Ovary (tissue), 9 donors: ENCODE measurements around the gene GLP1R. TPM values are rescaled to one million over a fixed set of nuclear protein-coding genes. Genes with fewer than 3 reads are reported as not detected.
"Not testable (repeated sequence)": the region's sequence is repeated elsewhere in the genome, so short reads cannot be mapped to it uniquely, and the experiment has no call there.

Experiments
- DNase-seq, 5 donors: peaks; one replicate each; pipeline ENCODE4 v3.0.0-alpha.2; 2019 to 2020
- H3K27ac ChIP-seq, 2 donors: fragments of 200-600 bp; one replicate each; pipeline versions ENCODE4 v1.5.1 to v1.8.0; 2019 to 2022
- H3K27me3 ChIP-seq: fragments of 200-600 bp; one replicate; pipeline ENCODE4 v1.8.0; 2022
- H3K36me3 ChIP-seq: fragments of 200-600 bp; sonication (generic); one replicate; pipeline ENCODE4 v1.5.1; 2019
- H3K4me1 ChIP-seq: one replicate; pipeline ENCODE4 v1.8.1; 2013; ENCODE audit warnings: mild to moderate bottlenecking, moderate library complexity; ENCODE audit not compliant: insufficient read depth
- H3K4me3 ChIP-seq: fragments of 200-600 bp; sonication (generic); one replicate; pipeline ENCODE4 v1.5.1; 2017
- H3K9me3 ChIP-seq, 2 donors: fragments of 200-600 bp in 1 of 2; sonication (generic) in 1 of 2; one replicate each; pipeline versions ENCODE4 v1.5.1 to v1.8.1; 2013 to 2019; ENCODE audit warnings: mild to moderate bottlenecking in 1 of 2, moderate library complexity in 1 of 2
- CTCF ChIP-seq, 3 donors: fragments of 450-650 bp in 2 of 3; fragments of 200-600 bp in 1 of 3; IDR thresholded peaks; one replicate each; pipeline versions ENCODE4 v1.5.1 to v1.8.0; 2016 to 2022; ENCODE audit warnings: antibody characterized with exemption in 3 of 3, mild to moderate bottlenecking in 1 of 3
- EP300 ChIP-seq: sonication (generic); formaldehyde crosslinking; IDR thresholded peaks from one replicate; pipeline ENCODE4 v1.6.1; 2017; ENCODE audit warnings: antibody characterized with exemption
- POLR2A ChIP-seq: fragments of 450-650 bp; IDR thresholded peaks from one replicate; pipeline ENCODE4 v1.6.1; 2017; ENCODE audit warnings: antibody characterized with exemption, mild to moderate bottlenecking, moderate library complexity
- WGBS, 3 donors: extraction: QIAGEN DNeasy Blood & Tissue Kit in 1 of 3; methylation state at CpG; one replicate each; pipeline versions ENCODE4 v1.1.5 to v1.1.7; 2013 to 2017; 5-methylcytosine and 5-hydroxymethylcytosine counted together
- intact Hi-C, 4 donors: fragments of 100-400 bp; cut with DNase I; formaldehyde crosslinking; loops; one replicate each; pipeline versions ENCODE4 v1.11.0 to v1.15.1; 2022 to 2023
- polyA plus RNA-seq, 2 donors: library from polyadenylated mRNA; stranded (reverse); fragments of 200-250 nt in 1 of 2; fragments of 350-450 nt in 1 of 2; fragmentation: Illumina TruSeq in 1 of 2; extraction: RNeasy Lipid Tissue Mini Kit (QIAGEN cat#74804) in 1 of 2; gene quantifications; one replicate each; pipeline ENCODE4 v1.2.3, GENCODE V29; 2013 to 2014
- total RNA-seq, 7 donors: library from RNA; depleted of rRNA in 2 of 7; stranded (reverse); fragments of >200 nt in 2 of 7; fragmentation: NEBNext Ultra II Directional in 3 of 7; extraction: Animal tissue kit (Norgen Biotek cat#: 25700) in 3 of 7; gene quantifications; one replicate each; pipeline versions ENCODE4 v1.1.0 to v1.2.4, GENCODE V29; 2016 to 2023
- donor health status: DM: no; HTN: no; CAD: no; lungs with moderate emphysema.
- donor health status: DM: no; HTN: no; CAD: no.
- donor health status: Bipolar disorder and iron deficiency.
- donor health status: DM: yes; HTN: yes; CAD: no.
- donor health status: DM: no; HTN: no; CAD: no.
- donor health status: DM: yes; HTN: yes; CAD: no.

GLP1R gene
- total and polyA plus RNA-seq, 9 donors, result 0.08 TPM; not detected in 8

GRCh38 chr6:39128106-39128505, 79.5 kb downstream of the GLP1R start:
- no peak for DNase-seq
- Histone ChIP-seq H3K27ac (no peak overlapping the region), H3K4me3 (no peak overlapping the region), H3K36me3 (no peaks in the 10 kb centered on the region), H3K27me3 (no peaks in the 10 kb centered on the region), H3K9me3 (no peaks in the 10 kb centered on the region), H3K4me1 (no peaks in the 10 kb centered on the region)
- intact Hi-C loops, result loop anchor here in 1 of 4 donors (10.0 kb wide), 1 partner anchor 717 kb away; no protein-coding TSS in a partner anchor
- WGBS, 3 donors, result 69 to 78% (median 73%) methylated on average over 3 of the region's 3 CpGs
- TF ChIP-seq EP300 (no peak), CTCF (IDR thresholded peaks at IDR 0.05) (no peak), POLR2A (no peak)

- no peaks in the 10 kb centered on the region for H3K27me3 ChIP-seq
- TF ChIP-seq EP300 (no peak), CTCF (IDR thresholded peaks at IDR 0.05) (no peak), POLR2A (no peak)
- H3K9me3 ChIP-seq, result no peaks in the 10 kb centered on the region
- H3K27ac ChIP-seq, result no peak overlapping the region
- H3K4me1 ChIP-seq, result no peaks in the 10 kb centered on the region
- H3K36me3 ChIP-seq, result no peaks in the 10 kb centered on the region
- intact Hi-C loops, result loop anchor here in 1 of 4 donors (10.0 kb wide), 1 partner anchor 716 kb away; no protein-coding TSS in a partner anchor
- H3K4me3 ChIP-seq, result no peak overlapping the region
- DNase-seq, result no peak
Observed at GRCh38 chr6:39128832-39129231, 80.3 kb downstream of the GLP1R start.

- H3K27me3 ChIP-seq, result no peaks in the 10 kb centered on the region
- 91 to 100% (median 97%) methylated on average over 1 of the region's 1 CpG for WGBS, 3 donors
- no peak for DNase-seq
- no peaks in the 10 kb centered on the region for H3K9me3 ChIP-seq
- TF ChIP-seq CTCF (IDR thresholded peaks at IDR 0.05) (no peak), EP300 (no peak), POLR2A (no peak)
- H3K4me1 ChIP-seq, result no peaks in the 10 kb centered on the region
- no peak overlapping the region for H3K27ac ChIP-seq
- intact Hi-C loops, result no loop called here
- no peaks in the 10 kb centered on the region for H3K36me3 ChIP-seq
- no peak overlapping the region for H3K4me3 ChIP-seq
Observed at GRCh38 chr6:39130691-39131090, 82.1 kb downstream of the GLP1R start.

- DNase-seq, intact Hi-C loops, H3K9me3 ChIP-seq, H3K27ac ChIP-seq, H3K4me3 ChIP-seq, H3K4me1 ChIP-seq, H3K27me3 ChIP-seq, H3K36me3 ChIP-seq: not testable (repeated sequence)
- 66 to 80% (median 67%) methylated on average over 3 of the region's 3 CpGs for WGBS, 3 donors
Observed at GRCh38 chr6:39134761-39135160, 86.2 kb downstream of the GLP1R start.

- H3K4me1 ChIP-seq, DNase-seq, H3K36me3 ChIP-seq, intact Hi-C loops, H3K4me3 ChIP-seq, H3K9me3 ChIP-seq, H3K27ac ChIP-seq, H3K27me3 ChIP-seq: not testable (repeated sequence)
- 76 to 80% (median 78%) methylated on average over 7 of the region's 7 CpGs for WGBS, 3 donors
Observed at GRCh38 chr6:39136207-39136606, 87.6 kb downstream of the GLP1R start.

- DNase-seq, result no peak
- 17 to 26% (median 24%) methylated on average over 2 of the region's 2 CpGs for WGBS, 3 donors
- intact Hi-C loops, result no loop called here
- Histone ChIP-seq H3K27ac (no peak overlapping the region), H3K36me3 (no peaks in the 10 kb centered on the region), H3K4me3 (no peak overlapping the region), H3K27me3 (no peaks in the 10 kb centered on the region), H3K4me1 (no peaks in the 10 kb centered on the region), H3K9me3 (no peaks in the 10 kb centered on the region)
- TF ChIP-seq EP300, result no peak
- no peak for TF ChIP-seq POLR2A
- no peak for TF ChIP-seq CTCF (IDR thresholded peaks at IDR 0.05)
Observed at GRCh38 chr6:39137245-39137644, 88.7 kb downstream of the GLP1R start.
